HG02571 (cell line): ENCODE data around the gene NCL.
"Not testable (repeated sequence)": the region's sequence is repeated elsewhere in the genome, so short reads cannot be mapped to it uniquely, and the experiment has no call there.

Experiments
- ATAC-seq: cut with Tn5 transposase; IDR thresholded peaks from one replicate; pipeline ENCODE4 v1.9.1; 2021; ENCODE audit warnings: mild to moderate bottlenecking, moderate library complexity; ENCODE audit not compliant: unreplicated experiment

NCL gene

GRCh38 chr2:231431606-231432005 is 32.7 kb downstream of the NCL start:
- ATAC-seq, result no peak

DNA sequence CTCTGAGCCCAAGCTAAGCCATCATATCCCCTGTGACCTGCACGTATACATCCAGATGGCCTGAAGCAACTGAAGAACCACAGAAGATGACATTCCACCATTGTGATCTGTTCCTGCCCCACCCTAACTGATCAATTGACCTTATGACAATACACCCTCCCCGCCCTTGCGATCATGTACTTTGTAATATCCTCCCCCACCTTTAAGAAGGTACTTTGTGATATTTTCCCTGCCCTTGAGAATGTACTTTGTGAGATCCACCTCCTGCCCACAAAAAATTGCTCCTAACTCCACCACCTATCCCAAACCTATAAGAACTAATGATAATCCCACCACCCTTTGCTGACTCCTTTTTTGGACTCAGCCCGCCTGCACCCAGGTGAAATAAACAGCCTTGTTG is 33.8 kb downstream of the NCL start:
- ATAC-seq, result not testable (repeated sequence)

DNA sequence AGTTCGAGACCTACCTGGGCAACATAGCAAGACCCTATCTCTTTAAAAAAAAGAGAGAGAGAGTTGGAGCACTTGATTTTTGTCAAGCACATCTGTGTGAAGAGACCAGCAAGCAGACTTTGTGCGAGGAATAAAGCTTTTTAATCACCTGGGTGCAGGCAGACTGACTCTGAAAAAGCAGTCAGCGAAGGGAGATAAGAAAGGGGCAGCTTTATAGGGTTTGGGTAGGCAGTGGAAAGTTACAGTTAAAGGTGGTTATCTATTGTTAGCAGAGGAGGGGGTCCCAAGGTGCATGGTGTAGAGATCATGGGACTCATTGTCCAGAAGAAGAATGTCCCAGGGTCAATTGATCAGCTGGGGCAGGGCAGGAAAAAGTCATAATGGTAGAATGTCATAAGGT is 34.4 kb downstream of the NCL start:
- ATAC-seq, result no peak

- no peak for ATAC-seq
These were observed 35.1 kb downstream of the NCL start for GRCh38 chr2:231429152-231429551.

- no peak for ATAC-seq
These were observed 37.2 kb downstream of the NCL start for GRCh38 chr2:231427116-231427515.

DNA sequence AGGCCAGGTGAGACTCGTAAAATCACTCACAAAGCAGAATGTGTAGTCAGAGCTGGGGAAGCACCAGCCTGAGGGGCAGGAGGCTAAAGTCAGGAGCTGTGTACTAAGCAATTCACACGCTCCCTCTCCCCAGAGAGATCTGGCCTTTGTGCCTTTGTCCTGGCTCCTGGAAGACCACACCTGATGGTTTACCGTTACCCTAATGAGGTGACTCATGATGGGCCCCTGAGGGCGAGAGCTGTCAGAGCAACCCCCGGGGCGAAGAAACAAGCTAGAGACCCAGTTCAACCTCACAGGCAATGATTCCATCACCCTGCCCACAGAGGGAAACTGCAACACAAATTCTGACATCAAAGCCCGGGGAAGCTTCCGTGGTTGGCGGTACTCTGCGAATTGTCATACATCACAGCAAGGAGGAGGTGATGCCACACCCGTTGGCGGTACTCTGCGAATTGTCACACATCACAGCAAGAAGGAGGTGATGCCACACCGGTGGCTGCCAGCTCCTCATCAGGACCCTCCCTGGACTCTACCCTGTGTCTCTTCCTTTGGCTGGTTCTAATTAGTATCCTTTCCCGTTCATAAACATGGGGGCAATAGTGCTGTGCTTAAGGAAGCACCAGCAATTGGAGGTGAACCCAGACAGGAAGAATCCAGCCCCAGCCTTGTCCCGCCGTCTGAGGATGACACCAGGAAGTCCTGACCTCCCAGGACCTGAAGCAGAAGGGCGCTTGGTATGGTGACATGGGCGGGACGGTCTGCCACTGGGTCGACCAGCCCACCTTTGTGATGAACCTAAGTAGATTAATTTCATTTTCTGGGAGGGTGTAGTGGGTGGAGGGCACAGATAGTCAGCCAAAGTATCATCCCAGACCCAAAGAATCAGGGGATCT is 38.2 kb downstream of the NCL start:
- no peak for ATAC-seq

DNA sequence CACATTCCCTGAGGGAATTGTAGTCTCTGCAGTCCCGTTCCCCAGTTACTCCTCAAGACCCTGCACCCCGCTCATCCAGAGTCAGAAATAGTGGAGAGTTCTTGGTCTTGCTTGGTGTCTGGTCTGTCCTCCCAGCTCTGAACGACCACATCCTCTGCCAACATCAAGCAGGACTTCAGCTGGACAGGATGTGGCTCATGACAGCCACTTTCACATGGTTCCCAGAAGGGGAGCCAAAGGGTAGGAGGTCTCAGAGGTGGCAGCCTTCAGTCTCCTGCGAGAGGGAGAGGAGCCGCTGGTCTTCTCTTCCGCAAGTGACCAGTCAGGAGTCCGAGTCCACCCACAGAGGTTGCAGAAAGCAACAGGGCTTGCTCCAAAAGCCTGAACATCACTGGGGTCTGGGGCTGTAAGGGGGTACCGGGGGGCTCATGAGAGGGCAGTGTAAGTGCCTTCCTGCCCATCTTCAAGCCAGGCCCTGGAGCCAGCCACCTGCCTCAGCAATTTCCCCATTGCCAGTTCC is 38.9 kb downstream of the NCL start:
- no peak for ATAC-seq

- no peak for ATAC-seq
These were observed 41.1 kb downstream of the NCL start for GRCh38 chr2:231423176-231423575.

- no peak for ATAC-seq
These were observed 42.2 kb downstream of the NCL start for GRCh38 chr2:231422056-231422455.

DNA sequence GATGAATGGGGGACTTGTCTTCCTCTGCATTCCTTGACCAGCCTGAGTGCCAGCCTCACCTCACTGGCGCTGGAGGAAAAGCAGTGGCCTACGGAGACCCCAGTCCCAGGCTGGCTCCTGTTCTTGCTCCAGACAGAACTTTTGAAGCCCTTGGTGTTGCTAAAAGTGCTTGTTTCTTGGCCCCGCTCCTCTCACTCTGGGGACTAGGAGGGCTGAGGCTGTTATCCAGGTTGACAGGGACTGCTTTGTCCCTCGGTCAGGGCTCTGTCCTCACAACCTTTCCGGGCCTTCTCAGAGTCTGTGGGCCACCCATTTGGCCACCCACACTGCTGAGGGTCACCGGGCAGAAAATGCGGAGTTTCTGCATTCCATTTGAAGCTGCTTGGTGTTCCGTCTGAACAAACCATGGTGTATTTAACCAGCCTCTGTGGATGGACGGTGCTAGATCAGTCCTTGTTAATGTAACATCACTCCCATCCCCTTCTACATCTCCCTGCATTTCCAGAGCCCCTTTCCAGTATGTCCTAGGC is 43.2 kb downstream of the NCL start:
- ATAC-seq, result no peak

GRCh38 chr2:231418820-231419640 is 45.3 kb downstream of the NCL start:
- no peak for ATAC-seq

- ATAC-seq, result no peak
These were observed 49.3 kb downstream of the NCL start for GRCh38 chr2:231415029-231415428.

DNA sequence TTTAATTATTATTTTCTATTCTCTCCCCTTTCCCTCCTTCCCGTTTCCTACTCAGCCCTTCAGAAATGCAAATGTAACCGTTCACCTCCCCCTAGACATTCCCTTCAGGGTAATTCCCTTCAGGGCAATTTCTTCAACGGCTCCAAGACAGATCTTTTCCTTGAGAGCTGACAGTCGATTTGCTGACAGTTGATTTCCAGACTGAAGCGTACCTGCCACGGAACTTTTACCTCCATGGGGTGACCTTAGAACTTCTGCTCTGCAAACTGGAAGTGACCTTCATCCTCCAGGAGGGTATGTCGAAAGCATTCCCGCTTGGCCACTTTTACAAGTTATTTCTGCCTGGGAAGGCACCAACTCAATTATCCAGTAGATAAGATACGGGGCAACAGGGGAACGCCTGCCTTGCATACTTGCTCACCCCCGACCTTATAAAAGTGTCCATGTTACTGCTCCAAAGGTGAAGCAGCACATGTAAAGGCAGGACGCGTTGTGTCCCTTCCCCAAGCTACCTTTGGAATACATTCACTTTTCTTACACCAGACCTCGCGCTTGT is 50.3 kb downstream of the NCL start:
- ATAC-seq, result no peak

DNA sequence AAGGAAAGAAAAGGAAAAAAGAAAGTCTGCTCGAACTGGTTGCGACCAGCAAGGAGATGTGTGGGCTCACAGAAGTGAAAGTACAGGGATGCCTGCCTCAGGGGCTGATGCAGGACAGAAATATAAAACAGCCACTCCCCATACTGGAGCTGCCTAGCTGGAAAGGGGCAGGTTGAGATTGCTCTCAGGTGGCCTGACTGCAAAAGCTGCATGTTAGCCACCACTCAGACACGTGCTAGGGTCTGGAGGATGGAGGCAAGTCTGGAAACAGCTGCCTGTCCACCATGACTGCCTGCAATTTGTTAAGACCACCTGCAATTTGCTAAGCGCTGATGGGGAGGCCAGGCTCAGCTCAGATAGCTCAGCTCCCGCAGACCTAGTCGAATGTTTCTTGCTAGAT is 50.8 kb downstream of the NCL start:
- no peak for ATAC-seq

- no peak for ATAC-seq
These were observed 51.7 kb downstream of the NCL start for GRCh38 chr2:231412618-231412963.

GRCh38 chr2:231411831-231412617 is 52.3 kb downstream of the NCL start:
- peak; percentile 96 for ATAC-seq

DNA sequence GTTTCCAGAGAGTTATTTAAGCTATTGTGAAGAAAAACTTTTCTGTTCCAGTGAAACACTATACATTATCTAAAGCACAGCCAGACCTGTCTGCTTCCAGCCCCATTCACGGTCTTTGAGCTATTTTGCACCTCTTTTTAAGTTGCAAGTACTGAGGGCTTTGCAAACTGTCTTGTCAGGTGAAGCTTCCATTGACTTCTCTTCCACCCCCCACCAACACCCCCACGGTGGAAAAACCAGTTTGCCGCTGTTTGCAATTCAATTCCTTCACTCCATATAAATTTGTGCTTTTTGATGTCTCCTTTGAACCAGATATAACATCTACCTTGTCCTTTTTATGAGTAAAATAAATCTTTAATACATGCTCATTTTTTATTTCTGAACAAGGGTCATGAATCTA is 53.0 kb downstream of the NCL start:
- no peak for ATAC-seq

DNA sequence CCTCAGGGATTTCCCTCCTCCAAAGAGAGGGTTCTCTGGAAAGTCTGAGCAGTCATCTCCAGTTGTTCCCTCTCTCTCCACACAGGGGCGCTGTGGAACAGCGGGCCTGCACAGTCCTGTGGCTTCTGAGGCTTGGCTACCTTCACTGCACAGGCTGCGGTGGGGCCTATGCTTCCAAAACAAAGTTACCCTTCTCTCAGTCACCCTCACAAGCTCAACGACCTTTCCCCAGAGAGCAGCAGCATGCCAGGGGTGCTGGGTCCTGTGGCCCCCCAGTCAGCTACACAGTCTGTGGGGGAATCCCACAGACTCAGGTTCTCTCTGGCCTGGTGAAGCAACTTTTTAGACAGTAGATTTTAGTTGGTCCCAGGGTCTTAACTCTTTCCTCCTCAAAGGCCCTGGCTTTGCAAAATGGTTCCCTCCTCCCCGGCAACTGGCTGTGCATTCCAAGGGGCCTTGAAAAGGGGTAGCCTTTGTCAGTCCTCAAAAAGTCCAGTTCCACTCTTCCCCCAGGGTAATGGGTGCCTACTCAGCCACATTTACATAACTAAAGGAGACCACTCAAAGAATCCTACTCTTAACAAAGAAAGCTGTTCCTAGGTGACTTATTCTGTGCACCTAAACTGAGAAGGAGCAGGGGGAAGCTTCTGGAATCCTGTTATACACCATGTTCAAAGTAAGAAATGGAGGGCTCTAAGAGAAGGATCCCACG is 53.8 kb downstream of the NCL start:
- ATAC-seq, result no peak

- ATAC-seq, result no peak
These were observed 54.5 kb downstream of the NCL start for GRCh38 chr2:231409776-231410175.

DNA sequence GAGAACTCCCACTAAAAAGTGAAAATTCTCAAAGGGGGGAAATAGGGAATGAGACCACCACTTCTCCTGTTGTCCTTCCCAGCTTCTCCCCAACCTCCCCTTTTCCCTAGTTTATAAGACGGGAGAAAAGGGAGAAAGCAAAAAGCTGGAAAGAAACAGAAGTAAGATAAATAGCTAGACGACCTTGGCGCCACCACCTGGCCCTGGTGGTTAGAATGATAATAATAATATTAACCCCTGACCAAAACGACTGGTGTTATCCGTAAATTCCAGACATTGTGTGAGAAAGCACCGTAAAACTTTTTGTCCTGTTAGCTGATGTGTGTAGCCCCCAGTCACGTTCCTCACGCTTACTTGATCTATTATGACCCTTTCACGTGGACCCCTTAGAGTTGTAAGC is 56.0 kb downstream of the NCL start:
- ATAC-seq, result not testable (repeated sequence)
